ENCODE data around the gene OSM. TPM values are rescaled to one million over a fixed set of nuclear protein-coding genes. Genes with fewer than 3 reads are reported as not detected.

The OSM gene
- polyA plus RNA-seq, 2 donors: 0.22 to 0.63 TPM

DNA sequence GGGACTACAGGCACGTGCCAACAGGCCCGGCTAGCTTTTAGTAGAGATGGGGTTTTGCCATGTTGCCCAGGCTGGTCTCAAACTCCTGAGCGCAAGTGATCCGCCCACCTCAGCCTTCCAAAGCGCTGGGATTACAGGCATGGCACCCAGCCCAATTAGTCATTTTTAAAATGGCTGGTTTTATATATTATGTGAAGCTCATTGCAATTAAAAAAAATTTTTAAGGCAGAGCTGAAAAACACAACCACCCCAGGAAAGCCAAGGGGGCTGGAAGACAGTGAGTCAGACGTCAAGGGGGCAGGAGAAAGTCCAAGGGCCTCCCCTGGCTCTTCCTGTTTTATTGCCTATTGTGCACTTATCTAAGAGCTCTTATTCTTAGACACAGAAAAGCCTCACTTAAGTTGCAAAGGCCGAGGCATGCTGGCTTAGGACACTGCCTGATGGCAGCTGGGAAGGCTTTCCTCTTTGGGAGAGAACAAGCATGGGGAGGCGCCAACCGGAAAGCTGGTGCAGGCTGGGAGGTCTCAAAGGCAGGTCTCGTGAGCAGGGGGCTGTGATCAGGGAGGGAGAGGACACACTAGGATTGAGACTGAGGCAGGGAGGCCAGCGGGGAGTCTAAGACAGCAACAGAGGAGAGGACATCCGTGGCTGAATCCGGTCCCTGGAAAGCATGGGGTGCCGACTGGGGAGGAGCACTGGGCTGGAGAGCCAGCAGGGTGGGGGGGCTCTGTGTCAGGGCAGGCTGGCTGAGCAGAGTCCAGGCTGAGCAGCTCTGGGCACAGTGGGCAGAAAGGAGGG lies 11.1 kb upstream of the OSM start:
- Histone ChIP-seq H3K27me3 (ENCODE audit: control insufficient read depth in 1 of 2, insufficient read depth in 2 of 2, low read length in 2 of 2) (no peaks in the 10 kb centered on the region), H3K36me3 (ENCODE audit: control insufficient read depth in 2 of 2, insufficient read depth in 2 of 2, low read length in 1 of 2) (peaks cover 0 to 1% of the 10 kb centered on the region in 2 donors), H3K9me3 (ENCODE audit: control insufficient read depth in 2 of 2, insufficient read depth in 1 of 2, low read depth in 1 of 2, low read length in 1 of 2) (no peaks in the 10 kb centered on the region), H3K4me3 (ENCODE audit: low read depth in 1 of 2, low read length in 2 of 2) (no peak overlapping the region), H3K27ac (ENCODE audit: low read depth in 2 of 2, low read length in 1 of 2) (peak overlapping the region; percentile 72 to 93), H3K4me1 (ENCODE audit: control insufficient read depth in 2 of 2, insufficient read depth in 2 of 2, low read length in 1 of 2) (peaks cover 6 to 19% of the 10 kb centered on the region in 2 donors)
- 28 to 31% methylated on average over 14 of the region's 14 CpGs for WGBS, 2 donors

DNA sequence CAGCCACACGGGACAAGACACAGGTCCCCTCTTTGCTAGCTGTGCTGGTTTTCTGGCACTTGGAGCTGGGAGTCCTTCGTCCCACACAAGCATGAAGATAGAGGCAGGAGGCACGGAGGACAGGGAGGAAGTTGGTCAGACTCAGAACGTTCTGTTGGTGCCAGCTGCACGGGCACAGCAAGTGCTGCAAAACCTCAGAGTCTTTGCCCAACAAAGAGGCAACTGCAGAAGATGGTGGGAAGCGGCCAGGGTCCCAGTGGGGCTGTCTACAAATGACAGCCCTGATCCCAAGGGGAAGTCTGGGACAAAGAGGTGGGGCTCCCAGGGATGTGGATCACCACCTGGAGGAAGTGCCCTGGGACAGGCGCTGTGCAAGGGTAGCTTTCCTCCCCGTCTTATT lies 9.4 kb upstream of the OSM start:
- Histone ChIP-seq H3K27ac (ENCODE audit: low read depth in 2 of 2, low read length in 1 of 2) (no peak overlapping the region), H3K9me3 (ENCODE audit: control insufficient read depth in 2 of 2, insufficient read depth in 1 of 2, low read depth in 1 of 2, low read length in 1 of 2) (no peaks in the 10 kb centered on the region), H3K27me3 (ENCODE audit: control insufficient read depth in 1 of 2, insufficient read depth in 2 of 2, low read length in 2 of 2) (no peaks in the 10 kb centered on the region), H3K36me3 (ENCODE audit: control insufficient read depth in 2 of 2, insufficient read depth in 2 of 2, low read length in 1 of 2) (no peaks in the 10 kb centered on the region), H3K4me1 (ENCODE audit: control insufficient read depth in 2 of 2, insufficient read depth in 2 of 2, low read length in 1 of 2) (peaks cover 6 to 19% of the 10 kb centered on the region in 2 donors), H3K4me3 (ENCODE audit: low read depth in 1 of 2, low read length in 2 of 2) (no peak overlapping the region)
- whole genome bisulfite sequencing, 2 donors: 73 to 75% methylated on average over 8 of the region's 8 CpGs

- Histone ChIP-seq H3K9me3 (ENCODE audit: control insufficient read depth in 2 of 2, insufficient read depth in 1 of 2, low read depth in 1 of 2, low read length in 1 of 2) (no peaks in the 10 kb centered on the region), H3K27me3 (ENCODE audit: control insufficient read depth in 1 of 2, insufficient read depth in 2 of 2, low read length in 2 of 2) (no peaks in the 10 kb centered on the region), H3K4me1 (ENCODE audit: control insufficient read depth in 2 of 2, insufficient read depth in 2 of 2, low read length in 1 of 2) (peaks cover 6 to 19% of the 10 kb centered on the region in 2 donors), H3K27ac (ENCODE audit: low read depth in 2 of 2, low read length in 1 of 2) (no peak overlapping the region), H3K4me3 (ENCODE audit: low read depth in 1 of 2, low read length in 2 of 2) (no peak overlapping the region), H3K36me3 (ENCODE audit: control insufficient read depth in 2 of 2, insufficient read depth in 2 of 2, low read length in 1 of 2) (no peaks in the 10 kb centered on the region)
- 70% methylated on average over 8 of the region's 8 CpGs for WGBS, 2 donors
Observed at GRCh38 chr22:30275625-30276024, 9.0 kb upstream of the OSM start.

DNA sequence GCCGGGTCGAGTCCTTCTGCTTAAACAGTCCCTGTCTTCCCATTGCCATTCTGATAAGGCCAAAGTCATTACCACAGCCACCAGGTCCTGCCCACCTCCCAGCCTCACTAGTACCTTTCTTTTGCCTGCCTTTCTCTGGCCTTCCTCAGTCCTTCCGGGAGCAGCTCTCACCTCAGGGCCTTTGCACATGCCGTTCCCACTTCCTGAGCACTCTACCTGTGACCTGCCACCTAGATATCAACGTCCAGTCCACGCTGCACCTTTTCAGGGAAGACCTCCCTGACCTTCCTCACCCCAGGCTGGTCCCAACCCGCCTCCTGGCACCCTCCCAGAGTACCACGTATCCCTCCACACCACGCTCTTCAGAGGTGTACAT lies 7.8 kb upstream of the OSM start:
- Histone ChIP-seq H3K27me3 (ENCODE audit: control insufficient read depth in 1 of 2, insufficient read depth in 2 of 2, low read length in 2 of 2) (no peaks in the 10 kb centered on the region), H3K4me1 (ENCODE audit: control insufficient read depth in 2 of 2, insufficient read depth in 2 of 2, low read length in 1 of 2) (peaks cover 6 to 19% of the 10 kb centered on the region in 2 donors), H3K36me3 (ENCODE audit: control insufficient read depth in 2 of 2, insufficient read depth in 2 of 2, low read length in 1 of 2) (no peaks in the 10 kb centered on the region), H3K27ac (ENCODE audit: low read depth in 2 of 2, low read length in 1 of 2) (no peak overlapping the region), H3K4me3 (ENCODE audit: low read depth in 1 of 2, low read length in 2 of 2) (no peak overlapping the region), H3K9me3 (ENCODE audit: control insufficient read depth in 2 of 2, insufficient read depth in 1 of 2, low read depth in 1 of 2, low read length in 1 of 2) (no peaks in the 10 kb centered on the region)
- WGBS, 2 donors: 65 to 72% methylated on average over 9 of the region's 9 CpGs

DNA sequence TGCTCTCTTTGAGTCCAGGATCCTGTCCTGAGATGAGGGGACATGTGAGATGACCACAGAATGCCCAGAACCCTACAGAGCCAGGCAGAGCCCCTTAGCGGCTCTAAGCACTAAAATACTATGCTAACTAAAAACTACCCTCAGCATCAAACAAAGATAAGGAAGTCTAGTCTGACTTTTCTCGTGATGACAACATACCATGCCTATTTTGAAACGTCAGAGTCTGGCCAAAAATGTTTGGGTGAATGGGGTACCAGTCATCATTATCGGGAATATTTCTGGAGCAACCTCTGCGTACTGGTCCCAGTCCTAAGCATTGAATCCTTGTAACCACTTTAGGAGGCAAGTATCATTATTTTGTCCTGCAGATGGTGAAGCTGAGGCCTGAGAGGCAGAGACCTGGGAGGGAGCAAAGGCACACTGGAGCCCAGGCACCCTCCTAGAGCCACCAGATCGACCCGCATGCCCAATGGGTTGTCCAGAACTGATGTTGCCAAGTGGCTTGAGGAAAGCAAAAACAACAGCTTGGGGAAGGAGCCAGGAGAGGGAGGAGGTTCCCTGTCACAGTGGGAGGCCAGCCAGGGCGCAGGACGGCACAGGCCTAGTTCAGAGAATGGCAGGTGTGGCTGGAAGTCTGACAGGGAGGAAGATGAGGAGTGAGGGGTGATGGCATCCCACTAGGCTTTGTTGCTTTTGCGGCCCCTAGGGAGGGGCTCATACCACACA lies 7.2 kb upstream of the OSM start:
- H3K27ac ChIP-seq (ENCODE audit: low read depth in 2 of 2, low read length in 1 of 2): peak overlapping the region in 1 of 2 donors; percentile 29
- no peaks in the 10 kb centered on the region for H3K36me3 ChIP-seq (ENCODE audit: control insufficient read depth in 2 of 2, insufficient read depth in 2 of 2, low read length in 1 of 2)
- peaks cover 6 to 14% of the 10 kb centered on the region in 2 donors for H3K4me1 ChIP-seq (ENCODE audit: control insufficient read depth in 2 of 2, insufficient read depth in 2 of 2, low read length in 1 of 2)
- no peak overlapping the region for H3K4me3 ChIP-seq (ENCODE audit: low read depth in 1 of 2, low read length in 2 of 2)
- no peaks in the 10 kb centered on the region for H3K27me3 ChIP-seq (ENCODE audit: control insufficient read depth in 1 of 2, insufficient read depth in 2 of 2, low read length in 2 of 2)
- H3K9me3 ChIP-seq (ENCODE audit: control insufficient read depth in 2 of 2, insufficient read depth in 1 of 2, low read depth in 1 of 2, low read length in 1 of 2): no peaks in the 10 kb centered on the region
- WGBS, 2 donors: 53 to 54% methylated on average over 10 of the region's 10 CpGs

- H3K27me3 ChIP-seq (ENCODE audit: control insufficient read depth in 1 of 2, insufficient read depth in 2 of 2, low read length in 2 of 2): no peaks in the 10 kb centered on the region
- no peaks in the 10 kb centered on the region for H3K36me3 ChIP-seq (ENCODE audit: control insufficient read depth in 2 of 2, insufficient read depth in 2 of 2, low read length in 1 of 2)
- WGBS, 2 donors: 80% methylated on average over 16 of the region's 16 CpGs
- H3K4me1 ChIP-seq (ENCODE audit: control insufficient read depth in 2 of 2, insufficient read depth in 2 of 2, low read length in 1 of 2): peaks cover 6 to 9% of the 10 kb centered on the region in 2 donors
- no peaks in the 10 kb centered on the region for H3K9me3 ChIP-seq (ENCODE audit: control insufficient read depth in 2 of 2, insufficient read depth in 1 of 2, low read depth in 1 of 2, low read length in 1 of 2)
- no peak overlapping the region for H3K4me3 ChIP-seq (ENCODE audit: low read depth in 1 of 2, low read length in 2 of 2)
- no peak overlapping the region for H3K27ac ChIP-seq (ENCODE audit: low read depth in 2 of 2, low read length in 1 of 2)
Observed at GRCh38 chr22:30272781-30273601, 6.3 kb upstream of the OSM start.

GRCh38 chr22:30270832-30271231 lies 4.2 kb upstream of the OSM start:
- no peaks in the 10 kb centered on the region for H3K27me3 ChIP-seq (ENCODE audit: control insufficient read depth in 1 of 2, insufficient read depth in 2 of 2, low read length in 2 of 2)
- no peaks in the 10 kb centered on the region for H3K9me3 ChIP-seq (ENCODE audit: control insufficient read depth in 2 of 2, insufficient read depth in 1 of 2, low read depth in 1 of 2, low read length in 1 of 2)
- H3K4me3 ChIP-seq (ENCODE audit: low read depth in 1 of 2, low read length in 2 of 2): no peak overlapping the region
- 79 to 83% methylated on average over 16 of the region's 16 CpGs for WGBS, 2 donors
- H3K4me1 ChIP-seq (ENCODE audit: control insufficient read depth in 2 of 2, insufficient read depth in 2 of 2, low read length in 1 of 2): peaks cover 0 to 5% of the 10 kb centered on the region in 2 donors
- H3K27ac ChIP-seq (ENCODE audit: low read depth in 2 of 2, low read length in 1 of 2): no peak overlapping the region
- H3K36me3 ChIP-seq (ENCODE audit: control insufficient read depth in 2 of 2, insufficient read depth in 2 of 2, low read length in 1 of 2): no peaks in the 10 kb centered on the region

- Histone ChIP-seq H3K27me3 (ENCODE audit: control insufficient read depth in 1 of 2, insufficient read depth in 2 of 2, low read length in 2 of 2) (no peaks in the 10 kb centered on the region), H3K4me1 (ENCODE audit: control insufficient read depth in 2 of 2, insufficient read depth in 2 of 2, low read length in 1 of 2) (peaks cover 0 to 1% of the 10 kb centered on the region in 2 donors), H3K27ac (ENCODE audit: low read depth in 2 of 2, low read length in 1 of 2) (no peak overlapping the region), H3K4me3 (ENCODE audit: low read depth in 1 of 2, low read length in 2 of 2) (no peak overlapping the region), H3K36me3 (ENCODE audit: control insufficient read depth in 2 of 2, insufficient read depth in 2 of 2, low read length in 1 of 2) (no peaks in the 10 kb centered on the region), H3K9me3 (ENCODE audit: control insufficient read depth in 2 of 2, insufficient read depth in 1 of 2, low read depth in 1 of 2, low read length in 1 of 2) (no peaks in the 10 kb centered on the region)
- WGBS, 2 donors: 88 to 90% methylated on average over 8 of the region's 8 CpGs
Observed at GRCh38 chr22:30268331-30268730, 1.7 kb upstream of the OSM start.

Measured in esophagus (tissue), 2 donors.